IMR-90 (cell line): ENCODE data around the gene TRAF3IP1.

Experiments
- BHLHE40 ChIP-seq: fragments of 150-350 bp; IDR thresholded peaks from 2 replicates; pipeline ENCODE4 v1.6.1; 2016; ENCODE audit warnings: mild to moderate bottlenecking, low read depth, low read length
- CEBPB ChIP-seq: IDR thresholded peaks from 2 replicates; pipeline ENCODE4 v1.6.1; 2012; ENCODE audit warnings: low read depth, low read length, improper control_type of control experiment
- CTCF ChIP-seq: conservative IDR thresholded peaks from 2 replicates; pipeline ENCODE4 v1.5.1; 2012; ENCODE audit warnings: mild to moderate bottlenecking, low read depth, low read length, improper control_type of control experiment
- ELK1 ChIP-seq: fragments of 150-350 bp; IDR thresholded peaks from 2 replicates; pipeline ENCODE4 v1.6.1; 2016; ENCODE audit warnings: low read depth, mild to moderate bottlenecking, low read length, moderate library complexity, borderline replicate concordance
- FOS ChIP-seq: fragments of 150-350 bp; IDR thresholded peaks from 2 replicates; pipeline ENCODE4 v1.6.1; 2016; ENCODE audit warnings: low read depth, low read length
- MAFK ChIP-seq: IDR thresholded peaks from 2 replicates; pipeline ENCODE4 v1.6.1; 2012; ENCODE audit warnings: low read depth, low read length, improper control_type of control experiment
- MAZ ChIP-seq: IDR thresholded peaks from 2 replicates; pipeline ENCODE4 v1.6.1; 2012; ENCODE audit warnings: low read depth, mild to moderate bottlenecking, low read length, improper control_type of control experiment, moderate library complexity, borderline replicate concordance
- MXI1 ChIP-seq: IDR thresholded peaks from 2 replicates; pipeline ENCODE4 v1.6.1; 2012; ENCODE audit warnings: low read depth, mild to moderate bottlenecking, low read length, moderate library complexity, borderline replicate concordance
- POLR2A ChIP-seq: IDR thresholded peaks from 2 replicates; pipeline ENCODE4 v1.6.1; 2012; ENCODE audit warnings: mild to moderate bottlenecking, low read depth, low read length
- RAD21 ChIP-seq: IDR thresholded peaks from 2 replicates; pipeline ENCODE4 v1.6.1; 2012; ENCODE audit warnings: low read length, improper control_type of control experiment
- RCOR1 ChIP-seq: IDR thresholded peaks from 2 replicates; pipeline ENCODE4 v1.6.1; 2012; ENCODE audit warnings: mild to moderate bottlenecking, low read length, improper control_type of control experiment; ENCODE audit not compliant: insufficient replicate concordance
- RFX5 ChIP-seq: IDR thresholded peaks from 2 replicates; pipeline ENCODE4 v1.8.0; 2012; ENCODE audit warnings: low read depth, mild to moderate bottlenecking, low read length, moderate library complexity
- SMC3 ChIP-seq: fragments of 150-350 bp; IDR thresholded peaks from 2 replicates; pipeline ENCODE4 v1.6.1; 2016; ENCODE audit warnings: low read depth, mild to moderate bottlenecking, antibody characterized with exemption, low read length, moderate library complexity
- USF2 ChIP-seq: fragments of 150-350 bp; IDR thresholded peaks from 2 replicates; pipeline ENCODE4 v1.6.1; 2017; ENCODE audit warnings: mild to moderate bottlenecking, antibody characterized with exemption, low read length, low read depth

- TF ChIP-seq USF2: no peak
- TF ChIP-seq POLR2A: no peak
- no peak for TF ChIP-seq RFX5
- TF ChIP-seq RAD21: no peak
- TF ChIP-seq CTCF: no peak
- no peak for TF ChIP-seq RCOR1
- TF ChIP-seq CEBPB: no peak
- no peak for TF ChIP-seq FOS
- TF ChIP-seq SMC3: no peak
- no peak for TF ChIP-seq MAZ
- no peak for TF ChIP-seq BHLHE40
- TF ChIP-seq MXI1: no peak
- TF ChIP-seq MAFK: no peak
- no peak for TF ChIP-seq ELK1
These were observed 18.2 kb upstream of the TRAF3IP1 start for GRCh38 chr2:238302087-238302486.
